IPS-15b (cell line): Measurements from ENCODE around the gene HCCS.
A peak's percentile ranks its signal among the peaks of the same experiment; 100 is the strongest.

ENCODE experiments used
- H3K27me3 ChIP-seq: one replicate; pipeline ENCODE4 v1.6.1; 2013; ENCODE audit warnings: low read length; ENCODE audit not compliant: control insufficient read depth, insufficient read depth
- H3K36me3 ChIP-seq: one replicate; pipeline ENCODE4 v1.6.1; 2013; ENCODE audit warnings: low read length; ENCODE audit not compliant: control insufficient read depth, insufficient read depth
- H3K4me1 ChIP-seq: one replicate; pipeline ENCODE4 v1.6.1; 2013; ENCODE audit warnings: mild to moderate bottlenecking, low read length; ENCODE audit not compliant: control insufficient read depth, insufficient read depth
- H3K4me3 ChIP-seq: one replicate; pipeline ENCODE4 v1.5.1; 2013; ENCODE audit warnings: low read depth, low read length
- H3K9ac ChIP-seq: one replicate; pipeline ENCODE4 v1.6.1; 2013; ENCODE audit warnings: low read depth, mild to moderate bottlenecking, low read length
- H3K9me3 ChIP-seq: one replicate; pipeline ENCODE4 v1.6.1; 2013; ENCODE audit warnings: mild to moderate bottlenecking, low read length; ENCODE audit not compliant: control insufficient read depth, insufficient read depth

HCCS gene

DNA sequence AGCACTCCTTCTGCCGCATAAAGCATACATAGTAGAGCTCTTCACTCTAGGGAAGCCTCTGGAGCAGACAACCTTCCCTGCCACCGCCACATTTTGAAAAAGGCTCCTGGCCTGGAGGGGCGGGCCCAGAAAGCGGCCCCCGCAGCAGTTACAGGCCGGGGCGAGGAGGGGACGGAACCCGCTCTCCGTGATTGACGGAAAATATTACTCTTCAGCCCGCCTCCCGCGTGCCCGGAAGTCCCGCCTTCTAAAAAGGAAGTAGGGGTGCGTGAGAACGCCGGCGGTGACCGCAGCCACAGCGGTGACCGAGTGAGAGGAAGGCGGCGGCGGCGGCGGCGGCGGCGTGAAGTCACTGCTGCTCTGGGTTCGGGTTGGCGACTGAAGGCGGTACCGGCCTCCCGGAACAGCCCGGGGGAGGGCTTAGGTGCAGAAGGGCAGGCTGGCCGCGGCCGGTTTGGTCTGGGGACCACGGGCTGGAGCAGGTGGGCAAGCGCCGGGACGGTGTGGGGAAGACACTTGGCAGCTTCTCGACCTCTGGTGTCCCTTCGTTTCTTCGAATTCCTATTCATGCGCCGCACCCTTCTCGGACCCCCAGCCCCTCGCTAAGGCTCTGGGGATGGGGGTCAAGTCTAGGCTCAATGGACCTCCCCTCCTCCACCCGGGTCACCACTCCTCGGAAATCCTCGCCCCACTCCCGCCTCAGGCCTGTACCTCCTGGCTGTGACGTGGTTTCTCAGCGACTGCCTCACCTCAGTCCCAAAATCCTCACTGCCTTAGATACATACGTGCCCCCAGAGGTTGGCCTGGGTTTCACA, at the start of gene HCCS:
Gene HCCS, plus strand, starts transcription at position 296 of the 815 bp plus-strand sequence. CDS start 729 bp downstream, outside the sequence.
- Histone ChIP-seq H3K9me3 (no peaks in the 10 kb centered on the region), H3K4me1 (no peaks in the 10 kb centered on the region), H3K36me3 (peaks cover 3% of the 10 kb centered on the region), H3K4me3 (peak within 1 kb of the TSS; percentile 64), H3K9ac (peak within 1 kb of the TSS; percentile 79), H3K27me3 (no peaks in the 10 kb centered on the region)

DNA sequence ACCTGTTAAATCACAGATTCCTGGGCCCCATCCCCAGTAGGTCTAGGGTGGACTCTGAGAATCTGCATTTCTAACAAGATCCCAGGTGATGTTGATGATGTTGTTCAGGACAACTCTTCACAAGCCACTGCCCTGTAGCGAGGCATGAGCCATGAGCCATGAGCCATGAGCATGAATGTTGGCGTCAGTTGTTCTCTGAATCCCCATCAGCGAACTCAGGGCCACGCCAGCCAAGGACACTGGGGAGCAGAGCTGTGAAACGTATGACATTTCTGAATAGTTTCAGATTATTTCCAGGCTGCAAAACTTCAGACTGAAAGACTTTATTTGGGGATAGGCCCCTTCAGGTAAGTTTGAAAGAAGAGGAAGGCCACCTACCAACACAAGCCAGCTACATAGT, 46.9 kb upstream of the HCCS start:
- Histone ChIP-seq H3K9me3 (no peaks in the 10 kb centered on the region), H3K27me3 (no peaks in the 10 kb centered on the region), H3K9ac (no peak overlapping the region), H3K36me3 (no peaks in the 10 kb centered on the region), H3K4me1 (no peaks in the 10 kb centered on the region), H3K4me3 (no peak overlapping the region)

DNA sequence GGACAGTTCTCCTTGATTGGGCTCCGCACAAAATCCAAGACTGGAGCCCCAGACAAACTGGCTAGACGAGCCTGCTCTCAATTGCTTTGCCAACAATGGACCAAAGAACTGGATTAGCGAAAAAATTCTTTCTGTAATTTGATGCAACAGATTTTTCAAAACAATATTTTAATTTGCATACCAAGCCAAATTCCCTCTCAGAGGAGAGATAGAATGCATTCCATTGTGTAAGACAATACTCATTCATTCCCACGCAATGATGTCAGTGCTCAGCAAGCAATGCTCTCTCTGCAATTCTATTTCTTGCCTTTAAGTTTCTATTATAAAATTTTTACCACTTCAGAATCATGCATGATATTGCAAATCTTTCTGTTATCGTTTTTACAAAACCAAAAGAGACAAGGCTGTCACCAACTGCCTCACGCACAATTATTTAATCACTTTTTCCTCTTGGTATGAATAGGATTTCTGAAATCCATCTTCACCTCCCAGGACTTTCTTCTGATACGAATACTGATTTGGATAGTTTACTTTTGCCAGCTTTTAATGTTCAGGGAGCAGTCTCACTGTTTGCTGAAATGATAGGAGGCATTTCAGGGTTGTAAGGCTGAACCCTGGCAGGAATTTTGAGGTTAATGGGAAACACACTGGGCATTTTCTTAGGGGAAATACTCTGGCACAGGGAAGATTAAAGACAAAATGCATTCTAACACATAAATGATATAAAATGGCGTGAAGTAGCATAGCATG, 46.1 kb upstream of the HCCS start:
- Histone ChIP-seq H3K9me3 (no peaks in the 10 kb centered on the region), H3K36me3 (no peaks in the 10 kb centered on the region), H3K4me3 (no peak overlapping the region), H3K27me3 (no peaks in the 10 kb centered on the region), H3K4me1 (no peaks in the 10 kb centered on the region), H3K9ac (no peak overlapping the region)

DNA sequence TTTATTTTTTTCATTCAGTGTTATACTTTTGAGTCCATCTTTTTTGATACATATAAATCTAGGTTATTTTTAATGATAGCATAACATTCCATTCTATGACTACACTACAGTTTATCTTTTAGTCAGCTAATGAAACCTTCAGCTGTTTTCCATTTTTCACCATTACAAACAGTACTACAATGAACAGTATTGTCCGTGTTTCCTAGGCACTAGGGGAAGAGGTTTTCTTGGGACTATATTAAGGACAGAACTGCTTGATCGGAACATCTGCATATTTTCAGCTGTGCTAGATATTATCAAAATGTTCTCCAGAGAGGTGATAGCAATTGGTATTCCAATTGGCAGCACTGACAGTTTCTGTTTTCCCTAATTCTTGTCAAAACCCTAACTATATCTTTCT, 44.3 kb upstream of the HCCS start:
- Histone ChIP-seq H3K4me1 (no peaks in the 10 kb centered on the region), H3K4me3 (no peak overlapping the region), H3K36me3 (no peaks in the 10 kb centered on the region), H3K9me3 (peaks cover 5% of the 10 kb centered on the region), H3K9ac (no peak overlapping the region), H3K27me3 (no peaks in the 10 kb centered on the region)

DNA sequence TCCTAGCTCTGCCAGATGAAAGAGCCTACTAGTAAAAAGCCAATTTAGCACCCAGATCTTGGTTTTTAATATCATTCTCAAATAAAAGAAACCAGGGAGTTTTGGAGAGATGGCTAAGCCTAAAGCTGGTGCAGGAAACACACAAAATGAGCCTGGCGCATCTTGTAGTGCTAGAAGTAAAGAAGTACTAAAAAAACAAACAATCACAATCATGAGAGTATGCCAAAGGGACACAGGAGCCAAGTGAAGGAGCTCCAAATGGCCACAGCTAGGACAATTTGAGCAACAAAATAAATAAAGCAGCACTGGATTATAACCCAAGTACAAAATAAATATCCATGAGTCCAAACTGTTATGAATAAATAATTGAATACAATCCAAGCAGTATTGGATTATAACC, 37.8 kb upstream of the HCCS start:
- Histone ChIP-seq H3K9ac (no peak overlapping the region), H3K4me1 (no peaks in the 10 kb centered on the region), H3K36me3 (no peaks in the 10 kb centered on the region), H3K27me3 (no peaks in the 10 kb centered on the region), H3K9me3 (peaks cover 5% of the 10 kb centered on the region), H3K4me3 (no peak overlapping the region)

DNA sequence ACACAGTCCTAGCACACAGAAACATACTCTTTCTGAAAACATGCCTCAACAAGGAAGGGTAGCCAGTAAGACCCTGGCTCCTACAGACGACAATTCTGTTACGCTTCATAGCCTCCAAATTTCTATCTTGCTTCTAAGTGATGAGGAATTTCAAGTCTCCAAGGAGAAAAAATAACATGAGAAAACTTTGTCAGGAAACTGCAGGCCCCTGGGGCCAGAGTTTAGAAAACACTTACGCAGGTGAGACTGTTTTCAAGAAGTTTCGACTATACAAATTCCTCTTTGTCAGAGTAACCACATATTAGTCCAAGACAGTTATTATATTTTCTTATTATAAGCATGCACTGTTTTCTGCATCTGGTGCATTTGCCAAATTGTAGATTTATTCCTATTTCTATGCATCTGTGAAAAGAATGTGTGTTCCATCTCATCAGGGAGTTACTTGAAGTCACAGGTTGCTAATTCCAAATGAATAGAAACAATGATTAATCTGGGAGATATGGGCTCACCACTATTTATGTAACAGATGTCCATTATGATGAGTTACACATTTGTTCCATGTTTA, 30.3 kb upstream of the HCCS start:
- no peaks in the 10 kb centered on the region for H3K27me3 ChIP-seq
- no peaks in the 10 kb centered on the region for H3K36me3 ChIP-seq

DNA sequence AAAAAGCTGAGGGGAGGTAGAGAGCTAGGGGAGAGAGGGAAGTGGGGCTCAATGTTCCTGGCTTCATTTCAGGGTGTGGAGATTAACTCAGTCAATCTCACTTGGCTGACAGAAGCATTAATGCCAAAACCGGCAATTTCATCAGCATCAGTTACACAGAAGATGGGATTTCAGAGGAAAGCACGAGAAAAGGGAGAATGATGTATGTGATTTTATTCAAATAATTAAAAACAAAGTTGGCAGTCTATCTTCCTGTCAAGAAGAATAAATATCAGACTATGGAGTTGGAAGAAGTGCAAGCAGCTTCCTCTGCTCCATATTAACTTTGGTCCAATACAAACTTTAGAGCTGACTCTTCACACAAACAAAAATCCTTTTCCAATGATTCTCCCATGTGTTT, 29.6 kb upstream of the HCCS start:
- no peaks in the 10 kb centered on the region for H3K9me3 ChIP-seq
- no peaks in the 10 kb centered on the region for H3K27me3 ChIP-seq
- no peaks in the 10 kb centered on the region for H3K36me3 ChIP-seq
- H3K9ac ChIP-seq, result no peak overlapping the region
- H3K4me1 ChIP-seq, result no peaks in the 10 kb centered on the region
- H3K4me3 ChIP-seq, result no peak overlapping the region

More for the DNA sequence above, 30.3 kb upstream of the HCCS start:
- Histone ChIP-seq H3K9me3 (no peaks in the 10 kb centered on the region), H3K4me1 (no peaks in the 10 kb centered on the region), H3K9ac (no peak overlapping the region), H3K4me3 (no peak overlapping the region)

DNA sequence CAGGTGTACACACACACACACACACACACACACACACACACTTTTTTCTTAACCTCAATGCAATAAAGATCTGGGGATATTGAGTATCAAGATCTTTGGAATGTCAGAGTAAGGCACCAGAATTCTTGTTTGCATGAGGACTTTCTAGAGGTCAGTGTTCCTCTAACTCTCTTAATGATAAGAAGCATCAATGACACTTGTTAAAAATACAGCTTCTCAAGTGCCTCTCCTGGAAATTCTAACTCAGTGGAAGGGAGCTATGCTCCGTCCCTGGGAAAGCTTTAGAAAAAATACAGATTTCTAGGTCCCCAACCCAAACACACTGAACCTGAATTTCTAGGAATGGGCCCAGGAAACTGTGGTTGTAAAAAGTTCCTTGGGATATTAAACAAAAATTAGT, 25.8 kb upstream of the HCCS start:
- no peak overlapping the region for H3K4me3 ChIP-seq
- H3K4me1 ChIP-seq, result no peaks in the 10 kb centered on the region
- no peaks in the 10 kb centered on the region for H3K27me3 ChIP-seq
- no peaks in the 10 kb centered on the region for H3K36me3 ChIP-seq
- no peak overlapping the region for H3K9ac ChIP-seq
- no peaks in the 10 kb centered on the region for H3K9me3 ChIP-seq

DNA sequence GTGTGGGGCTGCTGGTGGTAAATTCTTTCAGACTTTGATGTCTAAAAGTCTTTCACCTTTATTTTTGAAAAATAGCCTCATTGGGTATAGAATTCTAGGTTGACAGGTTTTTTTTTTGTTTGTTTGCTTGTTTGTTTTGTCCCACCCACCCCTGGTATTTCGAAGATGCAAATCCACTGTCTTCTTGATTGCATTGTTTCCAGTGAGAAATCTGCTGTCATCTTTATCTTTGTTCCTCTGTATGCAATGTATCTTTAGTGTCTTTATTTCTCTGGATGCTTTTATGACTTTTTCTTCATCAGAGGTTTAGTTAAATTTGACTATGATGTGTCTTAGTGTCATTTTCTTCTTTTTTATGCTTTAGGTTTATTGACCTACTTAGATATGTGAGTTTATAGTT, 21.3 kb upstream of the HCCS start:
- Histone ChIP-seq H3K4me3 (no peak overlapping the region), H3K27me3 (no peaks in the 10 kb centered on the region), H3K9ac (no peak overlapping the region), H3K36me3 (no peaks in the 10 kb centered on the region), H3K9me3 (peaks cover 8% of the 10 kb centered on the region), H3K4me1 (no peaks in the 10 kb centered on the region)

DNA sequence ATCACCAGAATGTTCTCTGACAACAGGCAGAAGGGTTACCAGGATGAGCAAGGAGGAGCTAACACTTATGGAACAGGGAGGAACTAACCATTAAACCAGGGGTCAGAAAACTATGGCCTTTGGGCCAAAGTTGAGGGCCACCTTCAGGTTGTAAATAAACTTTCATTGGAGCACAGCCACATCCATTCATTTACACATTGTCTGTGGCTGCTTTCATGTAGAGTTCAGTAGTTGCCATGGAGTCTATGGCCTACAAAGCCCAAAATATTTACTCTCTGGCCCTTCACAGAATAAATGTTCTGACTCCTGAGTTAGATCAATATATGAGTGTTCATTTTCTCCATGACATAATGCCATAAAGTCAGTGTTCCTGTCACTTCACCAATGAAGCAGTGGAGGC, 13.2 kb upstream of the HCCS start:
- no peaks in the 10 kb centered on the region for H3K36me3 ChIP-seq
- no peaks in the 10 kb centered on the region for H3K27me3 ChIP-seq
- H3K9ac ChIP-seq, result no peak overlapping the region
- no peaks in the 10 kb centered on the region for H3K9me3 ChIP-seq
- H3K4me3 ChIP-seq, result no peak overlapping the region
- peaks cover 5% of the 10 kb centered on the region for H3K4me1 ChIP-seq

DNA sequence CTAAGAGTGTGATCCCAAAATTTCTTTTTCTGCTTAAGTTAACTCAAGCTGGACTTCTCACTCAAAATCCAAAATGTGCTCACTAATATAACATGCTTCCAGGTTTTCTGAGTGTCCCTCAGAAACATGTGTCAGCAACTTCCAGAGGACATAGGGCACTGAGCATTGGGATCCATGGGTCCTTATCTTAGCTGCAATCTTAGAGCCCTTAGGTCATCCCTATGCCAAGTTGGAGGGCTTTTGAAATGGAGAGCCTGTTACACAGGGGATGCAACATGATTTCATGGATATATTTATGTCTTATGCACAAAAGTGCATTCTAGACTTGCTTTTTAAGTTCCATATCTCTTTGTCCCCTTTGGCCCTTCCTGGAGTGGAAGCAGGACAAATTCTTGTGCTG, 11.7 kb upstream of the HCCS start:
- H3K36me3 ChIP-seq, result no peaks in the 10 kb centered on the region
- no peaks in the 10 kb centered on the region for H3K27me3 ChIP-seq
- no peaks in the 10 kb centered on the region for H3K9me3 ChIP-seq
- peaks cover 5% of the 10 kb centered on the region for H3K4me1 ChIP-seq
- H3K4me3 ChIP-seq, result no peak overlapping the region
- no peak overlapping the region for H3K9ac ChIP-seq
